Pulmonary artery endothelial cell (primary cell): ENCODE data around the gene EGFLAM. TPM values are rescaled to one million over a fixed set of nuclear protein-coding genes. Genes with fewer than 3 reads are reported as not detected.

Source experiments
- DNase-seq: peaks from one replicate; pipeline ENCODE4 v3.0.0-alpha.2; 2011; ENCODE audit warnings: low read depth, low spot score
- total RNA-seq: library from RNA; depleted of rRNA; stranded (reverse); fragments of >200 nt; gene quantifications from 2 replicates; pipeline ENCODE4 v1.2.3, GENCODE V29; 2014

The EGFLAM gene
- total RNA-seq, 1 donor from 2014 or later, result 0.59 TPM

GRCh38 chr5:38265546-38266179 is 7.3 kb downstream of the EGFLAM start:
- DNase-seq, result no peak

- DNase-seq, result no peak
These were observed 9.0 kb downstream of the EGFLAM start for GRCh38 chr5:38267372-38267771.

GRCh38 chr5:38273626-38274025 is 15.3 kb downstream of the EGFLAM start:
- DNase-seq, result no peak

- DNase-seq, result no peak
These were observed 16.0 kb downstream of the EGFLAM start for GRCh38 chr5:38274370-38274769.

GRCh38 chr5:38284384-38284783 is 26.0 kb downstream of the EGFLAM start:
- DNase-seq, result no peak

- no peak for DNase-seq
These were observed 26.9 kb downstream of the EGFLAM start for GRCh38 chr5:38285226-38285625.

GRCh38 chr5:38286002-38286401 is 27.6 kb downstream of the EGFLAM start:
- DNase-seq, result no peak

- DNase-seq, result no peak
These were observed 28.8 kb downstream of the EGFLAM start for GRCh38 chr5:38287124-38287523.

- DNase-seq, result no peak
These were observed 31.1 kb downstream of the EGFLAM start for GRCh38 chr5:38289457-38289856.

GRCh38 chr5:38290028-38290653 is 31.8 kb downstream of the EGFLAM start:
- DNase-seq, result no peak

- DNase-seq, result no peak
These were observed 33.0 kb downstream of the EGFLAM start for GRCh38 chr5:38291355-38291754.

GRCh38 chr5:38292228-38292627 is 33.9 kb downstream of the EGFLAM start:
- DNase-seq, result no peak

GRCh38 chr5:38295751-38296150 is 37.4 kb downstream of the EGFLAM start:
- no peak for DNase-seq

- DNase-seq, result no peak
These were observed 39.7 kb downstream of the EGFLAM start for GRCh38 chr5:38297830-38298608.

- no peak for DNase-seq
These were observed 41.2 kb downstream of the EGFLAM start for GRCh38 chr5:38299585-38299984.

GRCh38 chr5:38305148-38305547 is 46.8 kb downstream of the EGFLAM start:
- no peak for DNase-seq

- DNase-seq, result no peak
These were observed 49.5 kb downstream of the EGFLAM start for GRCh38 chr5:38307845-38308244.

GRCh38 chr5:38316544-38317224 is 58.3 kb downstream of the EGFLAM start:
- no peak for DNase-seq

- no peak for DNase-seq
These were observed 59.5 kb downstream of the EGFLAM start for GRCh38 chr5:38317868-38318267.

GRCh38 chr5:38319491-38319890 is 61.1 kb downstream of the EGFLAM start:
- no peak for DNase-seq

GRCh38 chr5:38321978-38322377 is 63.6 kb downstream of the EGFLAM start:
- no peak for DNase-seq
